Endothelial cell of umbilical vein (primary cell): Measurements from ENCODE around the gene HMBS. TPM values are rescaled to one million over a fixed set of nuclear protein-coding genes. Genes with fewer than 3 reads are reported as not detected.

Source experiments
- BruUV-seq: library from RNA; stranded (reverse); fragments of 400-500 nt; replicated peaks from 2 replicates; lab custom pipeline; 2021; lab: Mats Ljungman, UMichigan
- CTCF ChIA-PET: fragments of 300-600, 350-600 bp; sonication (Branson Sonifier 250); formaldehyde crosslinking; loops from one replicate; lab custom pipeline; 2021; ENCODE audit warnings: antibody characterized with exemption, inconsistent platforms; lab: Charles Lee
- POLR2A ChIA-PET: fragments of 300-600, 350-600 bp; sonication (Branson Sonifier 250); formaldehyde crosslinking; loops from one replicate; lab custom pipeline; 2021; ENCODE audit warnings: antibody characterized with exemption, inconsistent platforms; lab: Charles Lee
- DNase-seq: peaks from one replicate; pipeline ENCODE4 v3.0.0-alpha.2; 2011; ENCODE audit warnings: low read depth, low spot score
- FAIRE-seq: peaks from 2 replicates; lab custom pipeline; 2011; peaks lifted over from hg19 to GRCh38; lab: Jason Lieb, UNC
- H2AFZ ChIP-seq: 2 replicates; pipeline ENCODE4 v1.6.0; 2012; ENCODE audit warnings: low read depth, low read length, control low read depth, inconsistent platforms
- H3K27ac ChIP-seq: 2 replicates; pipeline ENCODE4 v1.5.1; 2011; ENCODE audit warnings: low read depth, mild to moderate bottlenecking, control low read depth, low read length, moderate library complexity; ENCODE audit not compliant: insufficient read depth
- H3K27me3 ChIP-seq, 2 experiments: 2 replicates each; pipeline versions ENCODE4 v1.6.0 to v1.6.1; 2011; ENCODE audit warnings: low read length in 2 of 2, mixed read lengths in 1 of 2; ENCODE audit not compliant: control insufficient read depth in 2 of 2, insufficient read depth in 2 of 2
- H3K36me3 ChIP-seq, 2 experiments: 2 replicates in 1 of 2; 3 replicates in 1 of 2; pipeline ENCODE4 v1.5.1; 2011; ENCODE audit warnings: low read length in 2 of 2, mild to moderate bottlenecking in 1 of 2, moderate library complexity in 1 of 2; ENCODE audit not compliant: control insufficient read depth in 2 of 2, insufficient read depth in 2 of 2; ENCODE audit errors: extremely low read depth in 1 of 2
- H3K4me1 ChIP-seq: 3 replicates; pipeline ENCODE4 v1.5.1; 2011; ENCODE audit warnings: mild to moderate bottlenecking, low read length; ENCODE audit not compliant: control insufficient read depth, insufficient read depth; ENCODE audit errors: extremely low read depth
- H3K4me2 ChIP-seq: 2 replicates; pipeline ENCODE4 v1.6.1; 2011; ENCODE audit warnings: low read length, control low read depth, mixed read lengths; ENCODE audit not compliant: insufficient read depth
- H3K4me3 ChIP-seq, 3 experiments: fragments of 200-600 bp in 1 of 3; sonication (generic), shearing (Covaris generic) in 1 of 3; replicated peaks in 1 of 3; 2 replicates each; pipeline ENCODE4 v1.5.1; 2011 to 2016; ENCODE audit warnings: control low read depth in 3 of 3, low read length in 3 of 3, mild to moderate bottlenecking in 2 of 3, inconsistent platforms in 1 of 3, low read depth in 1 of 3, moderate library complexity in 1 of 3; ENCODE audit not compliant: insufficient read depth in 1 of 3
- H3K79me2 ChIP-seq: 2 replicates; pipeline ENCODE4 v1.6.0; 2012; ENCODE audit warnings: low read length, inconsistent platforms; ENCODE audit not compliant: control insufficient read depth, insufficient read depth
- H3K9ac ChIP-seq: replicated peaks from 2 replicates; pipeline ENCODE3; 2011; ENCODE audit warnings: low read length, control low read depth; ENCODE audit not compliant: insufficient read depth; ENCODE audit errors: extremely low read depth
- H3K9me1 ChIP-seq: replicated peaks from 3 replicates; pipeline ENCODE4 v1.6.0; 2011; ENCODE audit warnings: mild to moderate bottlenecking, low read length; ENCODE audit not compliant: control insufficient read depth, insufficient read depth; ENCODE audit errors: extremely low read depth
- H3K9me3 ChIP-seq: replicated peaks from 2 replicates; pipeline ENCODE4 v1.5.1; 2012; ENCODE audit warnings: low read length, inconsistent platforms; ENCODE audit not compliant: control insufficient read depth, insufficient read depth
- H4K20me1 ChIP-seq: replicated peaks from 2 replicates; pipeline ENCODE3; 2011; ENCODE audit warnings: mild to moderate bottlenecking, low read length; ENCODE audit not compliant: control insufficient read depth, insufficient read depth; ENCODE audit errors: extremely low read depth
- FOS ChIP-seq: IDR thresholded peaks from 2 replicates; pipeline ENCODE4 v1.6.1; 2011; ENCODE audit warnings: mild to moderate bottlenecking, low read length, moderate library complexity, borderline replicate concordance; ENCODE audit not compliant: insufficient read depth
- GATA2 ChIP-seq: IDR thresholded peaks from 2 replicates; pipeline ENCODE4 v1.7.0; 2011; ENCODE audit warnings: low read depth, mild to moderate bottlenecking, moderate library complexity, mixed read lengths, low read length; ENCODE audit not compliant: insufficient read length, insufficient read depth
- JUN ChIP-seq: IDR thresholded peaks from 2 replicates; pipeline ENCODE4 v1.6.1; 2011; ENCODE audit warnings: borderline replicate concordance, low read depth; ENCODE audit not compliant: insufficient read length, insufficient read depth
- MYC ChIP-seq: IDR thresholded peaks from one replicate; pipeline ENCODE4 v1.6.1; 2011; ENCODE audit warnings: mild to moderate bottlenecking, low read depth, low read length
- POLR2AphosphoS5 ChIP-seq: IDR thresholded peaks from 2 replicates; pipeline ENCODE4 v1.6.1; 2012; ENCODE audit warnings: low read depth, mild to moderate bottlenecking, control low read depth, low read length, moderate library complexity; ENCODE audit not compliant: insufficient read depth
- dilution Hi-C: fragments of 300-500 bp; cut with MboI; formaldehyde crosslinking; loops from one replicate; pipeline ENCODE4 v1.15.0; 2019; ENCODE audit warnings: low sequenced_read_pairs; ENCODE audit not compliant: extremely low pct_ligation_motif_present
- intact Hi-C: fragments of 100-400 bp; cut with micrococcal nuclease; formaldehyde crosslinking; loops from one replicate; pipeline ENCODE4 v1.10.0; 2022
- polyA plus RNA-seq, 4 experiments: library from polyadenylated mRNA; depleted of rRNA in 3 of 4; stranded (reverse) in 3 of 4; unstranded in 1 of 4; fragments of >200 nt; gene quantifications; 2 replicates each; pipeline versions ENCODE4 v1.2.1 to v1.2.3, GENCODE V29; 2011 to 2012; ENCODE audit warnings: missing spikeins in 1 of 4
- total RNA-seq: library from RNA; stranded (reverse); gene quantifications from 2 replicates; pipeline ENCODE4 v1.2.3, GENCODE V29; 2021
- TF ChIP-seq, protein P1 (sequence below): IDR thresholded peaks from 2 replicates; pipeline ENCODE4 v1.6.1; 2011; ENCODE audit not compliant: insufficient read depth, insufficient read length
- TF ChIP-seq, protein P2 (sequence below), 2 donors: IDR thresholded peaks; 1 replicate in 1 of 2; 2 replicates in 1 of 2; pipeline ENCODE4 v1.5.1; 2011; ENCODE audit warnings: low read length in 2 of 2, mild to moderate bottlenecking in 2 of 2, moderate library complexity in 2 of 2, control low read depth in 1 of 2, inconsistent platforms in 1 of 2, low read depth in 1 of 2; ENCODE audit not compliant: insufficient read depth in 1 of 2; ENCODE audit errors: extremely low read depth in 1 of 2

The HMBS gene
- total and polyA plus RNA-seq, 2 donors (not counting 3 experiments of a cell fraction or from before 2014, with no cell fraction given): 13.5 to 24.8 TPM

DNA sequence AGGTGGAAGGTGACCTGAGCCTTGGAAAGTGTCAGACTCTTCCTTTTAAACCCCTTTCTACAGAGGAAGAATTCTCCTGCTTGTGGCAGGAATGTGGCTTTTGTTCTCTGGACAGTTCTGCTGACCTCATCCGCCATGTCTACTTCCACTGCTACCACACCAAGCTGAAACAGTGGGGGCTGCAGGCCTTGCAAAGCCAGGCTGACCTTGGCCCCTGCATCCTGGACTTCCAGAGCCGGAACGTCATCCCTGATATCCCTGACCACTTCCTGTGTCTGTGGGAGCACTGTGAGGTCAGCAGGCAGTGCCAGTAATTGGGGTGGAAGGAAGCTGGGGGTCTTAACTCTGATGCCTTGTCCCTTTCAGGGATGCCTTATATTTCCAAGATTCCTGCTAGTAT, 46.0 kb downstream of the HMBS start:
- TF ChIP-seq, protein P1, sequence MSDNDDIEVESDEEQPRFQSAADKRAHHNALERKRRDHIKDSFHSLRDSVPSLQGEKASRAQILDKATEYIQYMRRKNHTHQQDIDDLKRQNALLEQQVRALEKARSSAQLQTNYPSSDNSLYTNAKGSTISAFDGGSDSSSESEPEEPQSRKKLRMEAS: no peak
- TF ChIP-seq GATA2 (no peak), FOS (no peak), POLR2AphosphoS5 (no peak), JUN (no peak), MYC (no peak)
- TF ChIP-seq, protein P2, sequence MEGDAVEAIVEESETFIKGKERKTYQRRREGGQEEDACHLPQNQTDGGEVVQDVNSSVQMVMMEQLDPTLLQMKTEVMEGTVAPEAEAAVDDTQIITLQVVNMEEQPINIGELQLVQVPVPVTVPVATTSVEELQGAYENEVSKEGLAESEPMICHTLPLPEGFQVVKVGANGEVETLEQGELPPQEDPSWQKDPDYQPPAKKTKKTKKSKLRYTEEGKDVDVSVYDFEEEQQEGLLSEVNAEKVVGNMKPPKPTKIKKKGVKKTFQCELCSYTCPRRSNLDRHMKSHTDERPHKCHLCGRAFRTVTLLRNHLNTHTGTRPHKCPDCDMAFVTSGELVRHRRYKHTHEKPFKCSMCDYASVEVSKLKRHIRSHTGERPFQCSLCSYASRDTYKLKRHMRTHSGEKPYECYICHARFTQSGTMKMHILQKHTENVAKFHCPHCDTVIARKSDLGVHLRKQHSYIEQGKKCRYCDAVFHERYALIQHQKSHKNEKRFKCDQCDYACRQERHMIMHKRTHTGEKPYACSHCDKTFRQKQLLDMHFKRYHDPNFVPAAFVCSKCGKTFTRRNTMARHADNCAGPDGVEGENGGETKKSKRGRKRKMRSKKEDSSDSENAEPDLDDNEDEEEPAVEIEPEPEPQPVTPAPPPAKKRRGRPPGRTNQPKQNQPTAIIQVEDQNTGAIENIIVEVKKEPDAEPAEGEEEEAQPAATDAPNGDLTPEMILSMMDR (IDR thresholded peaks at IDR 0.05; ENCODE audit: extremely low read depth in 1 of 2, insufficient read depth in 1 of 2, low read depth in 1 of 2, low read length in 2 of 2): no peak
- Histone ChIP-seq H3K79me2 (no peaks in the 10 kb centered on the region), H3K27me3 (no peaks in the 10 kb centered on the region), H3K9me3 (no peaks in the 10 kb centered on the region), H3K4me2 (no peak overlapping the region), H3K4me3 (no peak overlapping the region), H4K20me1 (no peaks in the 10 kb centered on the region), H3K9me1 (no peaks in the 10 kb centered on the region), H3K4me1 (peaks cover 11% of the 10 kb centered on the region), H2AFZ (no peak overlapping the region), H3K9ac (no peak overlapping the region), H3K27ac (no peak overlapping the region), H3K36me3 (peaks cover 9 to 33% of the 10 kb centered on the region in 2 experiments)
- DNase-seq (no peak), FAIRE-seq (no peak)
- ChIA-PET CTCF (interaction anchor here (0.7 to 1.3 kb wide), 2 partner anchors 9 to 12 kb away, joined by 3 read pairs; partner anchors contain the start of gene HINFP), POLR2A (no interaction called here)
- BruUV-seq: no TSS peak
- intact Hi-C loops: no loop called here
- dilution Hi-C loops: no loop called here
